DMS53 (cell line): ENCODE measurements around the gene ARSG.
"Not testable (repeated sequence)": the region's sequence is repeated elsewhere in the genome, so short reads cannot be mapped to it uniquely, and the experiment has no call there.

Experiments used
- DNase-seq: peaks from one replicate; lab custom pipeline; 2025; lab: John Stamatoyannopoulos, UW

The ARSG gene

GRCh38 chr17:68290955-68291835, at the start of gene ARSG, which contains the start of gene SLC16A6:
Gene ARSG, plus strand, starts transcription at chr17:68291495. Its CDS starts 15,999 bp downstream, at chr17:68307494.
Gene SLC16A6, minus strand, starts transcription at chr17:68291127. Its CDS starts 12,807 bp downstream, at chr17:68278320.
- peak; percentile 89 for DNase-seq

GRCh38 chr17:68246271-68247028, 44.8 kb upstream of the ARSG start:
- DNase-seq: peak; percentile 14

- DNase-seq: peak; percentile 98
Measured at GRCh38 chr17:68247445-68248198, 43.7 kb upstream of the ARSG start, which contains the start of gene AMZ2. Gene AMZ2, plus strand, starts transcription at chr17:68248043. Its CDS starts 2,145 bp downstream, at chr17:68250188.

DNA sequence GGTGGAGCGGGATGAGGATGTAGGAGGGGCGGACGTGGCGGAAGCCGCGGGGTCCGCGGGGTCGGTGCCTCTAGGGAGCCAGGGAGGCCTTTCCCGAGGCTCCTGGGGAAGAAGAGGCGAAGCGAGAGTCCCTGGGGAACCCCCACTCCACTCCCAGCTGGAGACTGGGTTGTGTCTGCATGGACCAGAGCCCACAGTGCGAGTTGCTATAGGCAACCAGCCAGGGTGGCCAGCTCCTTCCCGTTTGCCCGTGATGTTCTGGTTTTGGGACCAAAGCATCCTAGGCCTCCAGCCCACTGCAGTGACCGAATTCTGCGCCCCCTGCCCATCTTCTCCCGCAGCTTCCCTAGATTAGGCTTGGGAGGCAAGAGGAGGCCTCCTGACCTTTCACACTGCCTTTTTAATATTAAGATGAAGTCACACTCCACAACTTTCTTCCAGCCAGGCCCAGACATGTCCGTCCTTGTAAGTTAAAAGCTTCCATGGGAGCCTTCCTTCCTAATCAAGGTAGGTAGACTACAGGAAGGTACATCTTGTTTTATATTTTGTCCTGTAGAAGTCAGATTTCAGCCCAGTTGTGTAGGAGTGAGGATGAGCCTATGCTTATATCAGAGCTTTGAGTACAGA, 43.0 kb upstream of the ARSG start:
- DNase-seq: peak; percentile 76

GRCh38 chr17:68248891-68249290, 42.4 kb upstream of the ARSG start:
- no peak for DNase-seq

DNA sequence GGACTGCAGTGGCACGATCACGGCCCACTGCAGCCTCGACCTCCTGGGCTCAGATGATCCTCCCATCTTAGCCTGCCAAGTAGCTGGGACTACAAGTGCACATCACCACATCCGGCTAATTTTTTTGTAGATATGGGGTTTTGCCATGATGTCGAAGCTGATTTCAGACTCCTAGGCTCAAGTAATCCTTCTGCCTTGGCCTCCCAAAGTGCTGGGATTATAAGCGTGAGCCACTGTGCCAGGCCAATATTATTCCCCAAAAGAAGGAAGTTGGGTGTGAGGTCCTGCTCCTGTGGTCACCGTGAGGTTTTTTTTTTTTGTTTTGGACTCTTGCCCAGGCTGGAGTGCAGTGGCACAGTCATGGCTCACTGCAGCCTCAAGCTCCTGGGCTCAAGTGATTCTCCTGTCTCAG, 41.9 kb upstream of the ARSG start:
- peak; percentile 28 for DNase-seq

- DNase-seq: not testable (repeated sequence)
Measured at GRCh38 chr17:68253426-68253825, 37.9 kb upstream of the ARSG start.

- DNase-seq: no peak
Measured at GRCh38 chr17:68255151-68255550, 36.1 kb upstream of the ARSG start.

DNA sequence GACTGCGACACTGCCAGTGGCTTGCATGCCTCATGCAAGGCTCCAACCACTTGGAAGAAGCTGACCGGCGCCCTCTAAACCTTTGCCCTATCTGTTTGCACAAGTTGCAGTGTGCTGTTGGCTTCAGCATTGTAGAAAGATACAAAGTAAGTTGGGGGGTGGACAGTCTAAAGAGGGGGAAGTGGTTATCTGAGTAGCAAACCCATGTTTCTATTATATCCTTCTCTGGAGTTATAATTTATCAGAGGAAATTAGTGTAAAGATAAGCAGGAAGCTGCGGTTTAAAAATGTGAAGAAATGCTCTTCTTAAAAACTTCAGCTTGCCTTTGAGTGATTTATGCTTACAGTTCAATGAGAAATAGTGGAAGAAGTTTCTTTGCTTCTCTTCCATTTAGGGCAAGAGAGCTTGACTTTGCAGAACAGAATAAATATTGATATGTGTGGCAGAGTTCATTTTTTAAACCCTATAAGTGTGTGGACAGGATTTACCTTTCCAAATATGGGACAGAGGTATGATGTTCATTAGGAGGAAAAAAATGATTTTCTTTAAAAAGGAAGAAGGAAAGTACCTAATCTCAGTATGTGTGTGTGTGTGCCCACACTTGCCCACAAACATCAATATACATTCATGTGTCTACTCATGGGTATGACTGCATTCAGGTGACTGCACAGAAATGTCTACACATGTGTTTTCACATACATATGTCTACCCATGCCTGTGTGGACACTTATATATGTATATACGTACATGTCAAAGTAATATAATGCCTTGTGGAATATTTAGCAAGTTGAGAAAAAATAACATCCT, 35.4 kb upstream of the ARSG start:
- no peak for DNase-seq

- not testable (repeated sequence) for DNase-seq
Measured at GRCh38 chr17:68256701-68257100, 34.6 kb upstream of the ARSG start.

DNA sequence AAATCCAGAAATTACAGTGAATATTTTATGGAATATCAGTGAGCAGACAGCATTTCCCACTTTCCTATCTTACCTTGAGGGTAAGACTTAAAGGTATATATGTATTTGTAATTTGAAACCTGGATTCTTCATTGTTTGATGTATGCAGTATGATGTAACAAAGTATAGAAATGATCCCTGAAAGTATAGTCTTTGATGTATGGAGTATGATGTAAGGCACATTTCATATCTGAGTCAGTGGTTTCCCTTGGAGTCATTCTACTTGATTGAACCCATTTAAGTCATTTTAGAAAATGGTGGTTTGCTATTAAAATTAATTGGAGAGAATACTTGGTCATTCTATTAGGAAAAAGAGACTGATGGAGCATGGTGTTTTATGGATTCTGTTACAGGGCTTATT, 33.4 kb upstream of the ARSG start:
- DNase-seq: peak; percentile 28

DNA sequence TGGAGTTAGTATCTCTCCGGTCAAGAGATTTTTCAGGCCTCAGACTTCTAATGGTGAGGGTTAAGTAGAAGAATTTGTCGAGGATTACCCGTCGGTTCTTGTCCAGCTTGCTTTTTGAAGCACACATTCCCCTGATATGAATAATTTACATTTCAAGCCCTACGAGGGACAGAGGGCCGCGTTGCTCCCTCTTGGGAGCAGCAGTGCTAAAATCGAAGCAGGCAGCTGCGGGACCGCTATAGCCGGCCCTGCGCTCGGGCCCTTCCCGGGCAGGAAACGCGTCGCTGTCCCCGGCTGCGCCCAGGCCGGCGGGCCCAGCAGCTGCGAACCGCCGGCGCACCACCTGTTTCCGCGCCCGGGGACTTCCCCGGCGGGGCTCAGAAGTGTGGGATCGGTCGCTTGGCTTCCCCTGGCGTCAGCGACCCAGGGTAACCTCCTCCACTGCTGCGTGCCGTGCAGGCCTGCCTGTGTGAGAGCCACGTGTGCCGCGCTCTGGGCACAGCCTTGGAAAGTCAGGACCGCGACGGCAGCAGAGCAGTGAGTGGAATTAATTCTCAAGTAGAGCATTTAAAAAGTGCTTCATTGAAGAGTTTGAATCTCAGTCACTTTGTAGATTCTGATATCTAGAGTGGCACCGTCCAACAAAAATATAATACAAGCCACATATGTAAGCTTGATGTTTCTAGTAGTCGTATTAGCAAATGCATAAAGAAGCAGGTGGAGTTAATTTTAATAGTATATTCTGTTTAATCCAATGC, 32.2 kb upstream of the ARSG start:
- DNase-seq: peak; percentile 85

DNA sequence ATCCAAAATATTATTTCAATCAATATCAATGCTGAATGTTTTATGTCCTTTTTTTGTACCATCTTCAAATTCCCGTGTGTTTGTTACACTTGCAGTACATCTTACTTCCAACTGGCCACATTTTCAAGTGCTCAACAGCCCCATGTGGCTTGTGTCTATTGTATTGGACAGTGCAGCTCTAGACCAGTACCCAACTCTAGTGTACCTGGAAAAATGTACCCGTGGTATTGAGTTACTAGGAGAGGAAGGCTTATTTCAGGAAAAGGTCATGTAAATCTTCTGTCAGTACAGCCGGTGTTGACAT, 31.7 kb upstream of the ARSG start:
- peak; percentile 40 for DNase-seq

DNA sequence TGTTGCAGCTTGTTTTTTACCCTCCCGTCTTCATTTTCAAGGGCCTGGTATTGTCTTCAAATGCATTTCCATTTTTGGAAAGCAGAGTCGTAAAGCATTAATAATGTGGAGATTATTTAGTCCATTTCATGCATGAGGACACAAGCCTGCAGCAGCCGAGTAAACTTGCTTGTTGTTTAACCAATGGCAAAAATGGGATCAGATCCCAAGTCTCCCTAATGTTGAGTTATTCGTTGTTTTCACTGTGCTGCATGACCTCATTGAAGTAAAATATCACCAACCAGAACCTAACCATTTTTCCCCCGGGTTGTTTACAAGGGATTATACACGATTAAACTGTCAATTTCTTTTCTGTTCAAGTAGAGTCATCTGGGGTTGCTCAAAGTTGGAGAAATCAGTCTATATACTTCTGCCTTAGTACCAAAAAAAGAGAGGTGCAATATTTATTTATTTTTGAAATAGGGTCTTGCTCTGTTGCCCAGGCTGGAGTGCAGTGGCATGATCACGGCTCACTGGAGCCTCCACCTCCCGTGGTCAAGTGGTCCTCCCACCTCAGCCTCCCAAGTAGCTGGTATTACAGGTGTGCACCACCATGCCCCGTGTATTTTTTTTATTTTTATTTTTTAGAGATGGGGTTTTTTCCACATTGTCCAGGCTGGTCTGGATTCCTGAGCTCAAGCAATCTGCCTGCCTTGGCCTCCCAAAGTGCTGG, 31.1 kb upstream of the ARSG start:
- DNase-seq: no peak

DNA sequence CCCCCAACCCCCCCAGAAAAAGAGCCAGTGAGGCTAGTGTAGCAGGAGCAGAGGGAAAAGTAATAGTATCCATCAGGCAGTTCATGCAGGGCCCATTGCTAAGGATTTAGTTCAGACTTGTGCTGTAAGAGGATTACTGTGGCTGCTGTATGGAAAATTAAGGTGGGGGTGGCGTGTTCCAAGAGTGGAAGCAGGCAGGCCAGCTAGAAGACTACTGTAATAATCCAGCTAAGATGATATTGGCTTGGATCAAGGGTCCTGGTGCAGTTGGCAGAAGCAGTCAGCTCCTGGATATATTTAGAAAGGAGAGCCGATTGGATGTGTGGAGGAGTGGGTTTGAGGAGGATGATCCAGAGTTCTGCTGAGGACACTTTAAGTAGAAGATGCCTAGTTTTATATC, 28.8 kb upstream of the ARSG start:
- not testable (repeated sequence) for DNase-seq

GRCh38 chr17:68263101-68263681, 28.1 kb upstream of the ARSG start:
- peak; percentile 66 for DNase-seq

DNA sequence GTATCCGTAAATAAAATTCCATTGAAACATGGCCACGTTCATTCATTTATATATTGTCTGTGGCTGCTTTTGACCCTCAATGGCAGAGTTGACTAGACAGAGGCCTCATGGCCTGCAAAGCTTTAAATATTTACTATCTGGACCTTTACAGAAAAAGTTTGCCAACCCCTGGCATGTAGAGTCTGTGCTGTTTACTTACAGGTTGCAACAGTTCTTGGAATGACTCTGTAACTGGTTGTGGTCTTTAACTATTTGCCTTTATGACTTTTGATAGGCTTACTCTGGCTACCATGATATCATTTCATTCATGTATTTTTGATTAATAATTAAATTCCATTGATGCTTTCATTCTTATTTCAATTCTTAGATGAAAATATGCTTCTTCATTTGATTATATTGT, 25.5 kb upstream of the ARSG start:
- not testable (repeated sequence) for DNase-seq

DNA sequence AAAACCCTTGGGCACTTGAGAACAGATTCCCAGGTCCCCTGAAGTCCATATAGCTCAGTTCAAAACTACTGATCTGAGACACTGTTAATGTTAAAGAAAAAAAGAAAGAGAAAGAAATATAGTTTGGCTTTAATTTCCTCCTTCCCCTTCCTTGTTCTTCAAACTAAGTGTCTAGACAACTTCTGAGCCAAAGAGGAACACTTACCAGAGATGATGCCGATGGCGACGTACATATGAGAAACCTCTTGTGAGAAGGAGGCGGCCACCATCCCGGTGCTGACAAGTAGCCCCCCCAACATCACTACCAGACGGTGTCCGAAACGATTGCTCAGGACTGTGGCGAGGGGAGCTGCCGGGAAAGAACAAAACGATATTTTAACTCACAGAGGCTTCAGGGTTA, 17.6 kb upstream of the ARSG start:
- DNase-seq: no peak

DNA sequence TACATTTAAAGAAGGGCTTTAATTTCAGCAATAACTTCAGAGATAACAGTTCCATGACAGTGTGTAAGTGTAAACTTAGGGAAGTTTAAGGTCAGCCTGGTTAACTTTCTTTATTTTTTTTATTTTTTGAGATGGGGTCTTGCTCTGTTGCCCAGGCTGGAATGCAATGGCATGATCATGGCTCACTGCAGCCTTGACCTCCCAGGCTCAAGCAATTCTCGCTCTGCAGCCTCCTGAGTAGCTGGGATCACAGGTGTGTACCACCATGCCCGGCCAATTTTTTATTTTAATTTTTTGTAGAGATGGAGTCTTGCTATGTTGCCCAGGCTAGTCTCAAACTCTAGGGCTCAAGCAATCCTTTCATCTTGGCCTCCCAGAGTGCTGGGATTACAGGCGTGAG, 15.0 kb upstream of the ARSG start:
- not testable (repeated sequence) for DNase-seq
